NCI-H510A (cell line): ENCODE results near the gene SLC12A9.
"Not testable (repeated sequence)": the region's sequence is repeated elsewhere in the genome, so short reads cannot be mapped to it uniquely, and the experiment has no call there.

Source experiments
- DNase-seq: peaks from one replicate; lab custom pipeline; 2025; lab: John Stamatoyannopoulos, UW

The SLC12A9 gene, protein sequence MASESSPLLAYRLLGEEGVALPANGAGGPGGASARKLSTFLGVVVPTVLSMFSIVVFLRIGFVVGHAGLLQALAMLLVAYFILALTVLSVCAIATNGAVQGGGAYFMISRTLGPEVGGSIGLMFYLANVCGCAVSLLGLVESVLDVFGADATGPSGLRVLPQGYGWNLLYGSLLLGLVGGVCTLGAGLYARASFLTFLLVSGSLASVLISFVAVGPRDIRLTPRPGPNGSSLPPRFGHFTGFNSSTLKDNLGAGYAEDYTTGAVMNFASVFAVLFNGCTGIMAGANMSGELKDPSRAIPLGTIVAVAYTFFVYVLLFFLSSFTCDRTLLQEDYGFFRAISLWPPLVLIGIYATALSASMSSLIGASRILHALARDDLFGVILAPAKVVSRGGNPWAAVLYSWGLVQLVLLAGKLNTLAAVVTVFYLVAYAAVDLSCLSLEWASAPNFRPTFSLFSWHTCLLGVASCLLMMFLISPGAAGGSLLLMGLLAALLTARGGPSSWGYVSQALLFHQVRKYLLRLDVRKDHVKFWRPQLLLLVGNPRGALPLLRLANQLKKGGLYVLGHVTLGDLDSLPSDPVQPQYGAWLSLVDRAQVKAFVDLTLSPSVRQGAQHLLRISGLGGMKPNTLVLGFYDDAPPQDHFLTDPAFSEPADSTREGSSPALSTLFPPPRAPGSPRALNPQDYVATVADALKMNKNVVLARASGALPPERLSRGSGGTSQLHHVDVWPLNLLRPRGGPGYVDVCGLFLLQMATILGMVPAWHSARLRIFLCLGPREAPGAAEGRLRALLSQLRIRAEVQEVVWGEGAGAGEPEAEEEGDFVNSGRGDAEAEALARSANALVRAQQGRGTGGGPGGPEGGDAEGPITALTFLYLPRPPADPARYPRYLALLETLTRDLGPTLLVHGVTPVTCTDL

DNA sequence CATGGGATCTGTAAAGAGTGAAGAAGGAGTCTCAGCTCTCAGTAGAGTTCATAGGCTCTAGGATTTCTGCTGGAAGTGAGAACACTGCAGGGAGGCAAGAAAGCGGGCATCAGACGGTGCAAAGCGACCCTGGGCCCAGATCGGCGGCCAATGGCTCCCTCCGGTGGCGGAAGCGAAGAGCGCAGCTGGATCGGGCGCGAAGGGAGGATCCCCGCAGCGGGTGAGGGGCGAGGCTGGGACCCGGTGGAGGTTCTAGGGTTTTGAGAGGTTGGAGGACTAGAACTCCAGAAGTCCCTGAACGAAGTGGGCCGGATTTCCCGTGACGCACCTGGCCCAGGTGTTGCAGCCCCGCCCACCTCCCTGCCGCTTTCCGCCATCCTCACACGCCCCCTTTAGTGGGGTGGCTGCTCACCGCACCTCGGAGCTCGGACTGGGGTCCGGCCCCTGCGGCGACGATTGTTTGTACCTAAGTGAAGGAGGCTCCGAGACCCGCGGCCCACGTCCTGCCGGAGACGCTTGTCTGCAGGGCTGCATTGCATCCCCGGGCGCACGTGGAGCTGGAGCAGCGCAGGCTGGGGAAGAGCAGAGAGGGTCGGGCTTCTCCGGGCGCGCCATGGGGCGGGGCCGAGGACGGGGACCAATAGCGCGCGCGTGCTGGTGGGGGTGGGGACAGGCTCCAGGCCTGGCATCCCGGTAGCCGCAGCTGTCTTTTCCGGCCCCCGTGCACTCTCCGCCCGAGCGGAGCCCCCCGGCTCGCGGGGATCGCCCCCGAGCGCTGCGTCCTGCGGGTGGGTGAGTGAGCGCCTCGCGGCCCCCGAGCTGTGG lies at the start of gene SLC12A9:
TSS of gene SLC12A9 (plus strand) at position 666 of the 825 bp plus-strand sequence. CDS start 1,485 bp downstream, outside the sequence.
- peak; percentile 78 for DNase-seq

DNA sequence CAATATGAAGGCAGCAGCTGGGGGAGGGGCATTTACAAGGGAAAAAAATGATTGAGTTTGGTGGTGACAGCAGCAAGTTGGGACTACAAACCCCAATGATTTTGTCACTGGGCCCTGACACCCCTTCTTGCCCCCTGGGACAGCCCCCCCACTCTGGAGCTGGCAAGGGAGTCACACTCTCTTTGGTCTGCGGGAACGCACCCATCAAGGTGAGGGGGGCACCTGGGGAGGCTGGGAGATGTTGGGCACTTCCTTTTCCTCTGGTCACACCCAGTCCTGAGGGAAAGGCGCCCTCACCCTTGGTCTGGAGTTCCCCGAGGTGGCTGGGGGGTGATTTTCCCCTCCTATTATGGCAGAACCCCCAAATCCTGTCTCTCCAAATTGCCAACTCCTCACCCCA lies 49.6 kb upstream of the SLC12A9 start:
- no peak for DNase-seq

- peak; percentile 56 for DNase-seq
Measured at GRCh38 chr7:100803398-100804161, 48.9 kb upstream of the SLC12A9 start.

GRCh38 chr7:100804681-100805431 lies 47.7 kb upstream of the SLC12A9 start:
- DNase-seq = no peak

DNA sequence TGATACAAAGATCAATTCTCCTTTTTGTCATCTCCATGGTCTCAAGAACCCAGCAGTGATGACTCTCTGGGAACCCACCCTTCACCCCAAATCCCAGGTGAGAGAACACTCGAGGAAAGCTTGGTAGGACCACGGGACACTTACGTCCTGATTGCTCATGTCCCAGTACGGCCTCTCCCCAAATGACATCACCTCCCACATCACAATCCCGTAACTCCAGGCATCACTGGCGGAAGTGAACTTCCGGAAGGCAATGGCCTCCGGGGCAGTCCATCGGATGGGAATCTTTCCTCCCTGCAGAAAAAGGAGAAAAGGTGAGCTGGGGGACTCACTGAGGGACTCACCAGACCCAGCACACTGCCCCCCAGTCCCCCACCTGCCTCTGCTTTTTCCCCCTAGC lies 46.2 kb upstream of the SLC12A9 start:
- DNase-seq = no peak

GRCh38 chr7:100806883-100807282 lies 45.6 kb upstream of the SLC12A9 start:
- DNase-seq = not testable (repeated sequence)

GRCh38 chr7:100808354-100808875 lies 44.1 kb upstream of the SLC12A9 start:
- no peak for DNase-seq

GRCh38 chr7:100811480-100811879 lies 41.0 kb upstream of the SLC12A9 start:
- no peak for DNase-seq

- DNase-seq = no peak
Measured at GRCh38 chr7:100812729-100813128, 39.8 kb upstream of the SLC12A9 start.

GRCh38 chr7:100816515-100816914 lies 36.0 kb upstream of the SLC12A9 start:
- not testable (repeated sequence) for DNase-seq

GRCh38 chr7:100817097-100817496 lies 35.4 kb upstream of the SLC12A9 start:
- no peak for DNase-seq

DNA sequence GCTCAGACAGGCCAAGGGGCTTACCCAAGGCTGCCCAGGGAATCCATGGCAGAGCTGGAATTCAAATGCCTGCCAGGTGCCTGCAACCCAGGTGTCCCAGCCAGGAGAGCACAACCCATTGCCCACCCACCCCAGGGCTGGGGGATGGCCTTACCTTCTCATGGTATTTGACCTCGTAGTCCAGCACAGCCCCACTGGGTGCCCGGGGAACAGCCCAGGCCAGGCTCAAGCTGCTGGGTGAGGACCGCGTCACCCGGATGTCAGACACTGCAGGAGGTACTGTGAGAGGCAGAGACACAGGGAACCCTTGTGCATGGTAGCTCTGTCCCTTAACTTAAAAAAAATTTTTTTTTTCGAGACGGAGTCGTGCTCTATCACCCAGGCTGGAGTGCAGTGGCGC lies 34.1 kb upstream of the SLC12A9 start:
- no peak for DNase-seq

DNA sequence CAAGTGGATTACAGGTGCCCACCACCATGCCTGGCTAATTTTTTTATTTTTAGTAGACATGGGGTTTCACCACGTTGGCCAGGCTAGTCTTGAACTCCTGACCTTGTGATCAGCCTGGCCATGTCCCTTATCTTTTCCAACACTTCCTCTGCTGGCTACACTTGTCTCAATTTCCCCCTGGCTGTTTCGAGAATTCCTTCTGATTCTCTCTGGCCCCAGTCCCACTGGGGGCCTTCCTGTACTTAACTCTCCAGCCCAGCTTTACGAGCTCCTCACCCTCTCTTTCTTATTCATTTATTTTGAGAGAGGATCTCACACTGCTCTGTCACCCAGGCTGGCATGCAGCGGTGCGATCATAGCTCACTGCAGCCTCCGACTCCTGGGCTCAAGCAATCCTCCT lies 33.7 kb upstream of the SLC12A9 start:
- no peak for DNase-seq

DNA sequence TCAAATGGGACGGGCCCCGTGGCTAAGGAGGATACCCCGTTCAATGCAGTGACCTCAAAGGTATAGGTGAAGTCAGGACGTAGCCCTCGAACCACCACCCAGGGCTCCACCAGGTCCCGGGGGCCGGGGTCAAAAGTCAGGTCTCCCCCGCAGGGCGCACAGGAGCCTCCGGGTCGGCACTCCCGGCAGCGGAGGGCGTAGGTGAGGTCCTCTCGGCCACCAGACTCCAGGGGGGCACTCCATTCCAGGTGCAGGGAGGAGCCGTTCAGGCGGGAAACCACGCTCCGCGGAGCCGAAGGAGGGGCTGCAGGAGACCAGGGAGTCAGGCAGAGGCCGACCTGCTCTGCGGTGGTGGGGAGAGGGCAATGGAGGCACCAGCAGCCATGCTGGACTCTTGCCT lies 32.9 kb upstream of the SLC12A9 start:
- no peak for DNase-seq

- DNase-seq = no peak
Measured at GRCh38 chr7:100822236-100823139, 30.0 kb upstream of the SLC12A9 start.

- no peak for DNase-seq
Measured at GRCh38 chr7:100823140-100823525, 29.4 kb upstream of the SLC12A9 start.

DNA sequence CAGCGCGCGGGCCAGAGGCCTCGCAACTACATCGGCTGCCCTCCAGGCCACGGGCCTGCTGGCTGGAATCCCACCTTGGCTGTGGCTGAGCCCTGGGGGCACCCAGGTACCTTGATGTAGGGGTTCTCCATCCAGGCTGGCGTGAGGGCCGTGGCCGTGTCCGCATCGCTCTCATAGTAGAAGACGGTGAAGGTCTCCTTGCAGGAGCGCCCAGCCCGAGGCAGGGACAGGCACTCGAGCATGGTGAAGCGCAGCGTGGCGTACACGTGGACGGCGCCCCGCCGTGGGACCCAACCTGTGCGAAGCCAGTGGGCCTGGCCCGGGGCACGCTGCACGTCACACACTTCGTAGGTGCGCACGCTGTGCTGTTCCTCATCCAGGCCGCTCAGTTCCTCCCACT lies 29.0 kb upstream of the SLC12A9 start:
- no peak for DNase-seq

DNA sequence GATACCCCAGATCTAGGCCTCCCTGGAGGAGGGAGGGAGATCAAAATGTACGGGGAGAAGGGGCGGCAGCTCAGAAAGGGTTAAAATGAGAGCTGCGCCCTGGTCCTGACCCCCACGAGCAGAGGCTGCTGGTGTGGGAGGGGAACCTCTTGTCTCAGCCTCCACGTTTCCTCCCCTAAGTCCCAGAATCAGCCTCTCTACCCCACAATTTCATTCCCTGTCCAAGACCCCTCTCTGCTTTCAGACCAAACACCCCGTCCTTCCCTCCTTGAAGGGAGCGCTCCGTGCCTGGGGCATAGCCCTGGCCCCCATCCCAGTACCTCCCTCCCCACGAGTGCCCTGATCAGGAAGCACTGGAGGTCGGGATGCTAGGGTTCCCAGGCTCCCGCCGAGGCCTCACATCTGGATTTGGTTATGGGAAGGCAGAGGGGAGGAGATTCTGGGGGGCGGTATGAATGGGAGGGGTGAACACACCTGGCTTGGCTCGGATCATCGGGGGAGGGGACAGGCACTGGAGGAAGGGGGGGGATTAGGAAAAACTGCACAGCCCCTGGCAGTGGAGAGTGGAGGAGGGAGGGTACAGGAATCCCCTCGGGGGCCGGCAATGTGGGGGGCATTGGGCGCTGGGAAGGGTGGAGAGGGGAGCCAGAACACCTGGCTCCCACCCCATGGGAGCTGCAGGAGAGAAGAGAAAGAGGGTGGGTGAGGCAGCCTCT lies 27.9 kb upstream of the SLC12A9 start:
- DNase-seq = no peak
